Endodermal cell (in vitro differentiated cells): Measurements from ENCODE around the gene ANKRD34C. TPM values are rescaled to one million over a fixed set of nuclear protein-coding genes. Genes with fewer than 3 reads are reported as not detected.

ENCODE experiments used
- DNase-seq: peaks from one replicate; pipeline ENCODE4 v3.0.0-alpha.2; 2017
- H3K27ac ChIP-seq: 2 replicates; pipeline ENCODE4 v1.5.1; 2013; ENCODE audit warnings: mild to moderate bottlenecking, low read depth, low read length, moderate library complexity
- H3K27me3 ChIP-seq: 2 replicates; pipeline ENCODE4 v1.6.1; 2013; ENCODE audit warnings: mild to moderate bottlenecking, low read length, moderate library complexity; ENCODE audit not compliant: insufficient read depth, control insufficient read depth, poor library complexity, severe bottlenecking
- H3K36me3 ChIP-seq: 2 replicates; pipeline ENCODE4 v1.7.0; 2013; ENCODE audit warnings: mild to moderate bottlenecking, low read length, moderate library complexity; ENCODE audit not compliant: control insufficient read depth, insufficient read depth
- H3K4me1 ChIP-seq: one replicate; pipeline ENCODE4 v1.7.0; 2013; ENCODE audit warnings: low read length; ENCODE audit not compliant: control insufficient read depth, insufficient read depth
- H3K4me3 ChIP-seq: 2 replicates; pipeline ENCODE4 v1.5.1; 2013; ENCODE audit warnings: mild to moderate bottlenecking, low read length, moderate library complexity
- H3K9ac ChIP-seq: 2 replicates; pipeline ENCODE4 v1.6.1; 2013; ENCODE audit warnings: mild to moderate bottlenecking, low read length, moderate library complexity; ENCODE audit not compliant: poor library complexity, severe bottlenecking; ENCODE audit errors: extremely low read depth
- H3K9me3 ChIP-seq: 2 replicates; pipeline ENCODE4 v1.6.1; 2013; ENCODE audit warnings: mild to moderate bottlenecking, low read length, moderate library complexity; ENCODE audit not compliant: control insufficient read depth
- H3K27ac Mint-ChIP-seq: 2 replicates; pipeline ENCODE4 v1.8.0; 2020; ENCODE audit warnings: mixed read lengths
- H3K27me3 Mint-ChIP-seq: 2 replicates; pipeline ENCODE4 v1.8.0; 2021; ENCODE audit warnings: mild to moderate bottlenecking, mixed read lengths; ENCODE audit not compliant: insufficient read depth
- H3K36me3 Mint-ChIP-seq: 2 replicates; pipeline ENCODE4 v1.8.0; 2020; ENCODE audit warnings: low read depth, mixed read lengths
- H3K4me1 Mint-ChIP-seq: 2 replicates; pipeline ENCODE4 v1.8.0; 2020; ENCODE audit warnings: mixed read lengths
- H3K4me3 Mint-ChIP-seq: 2 replicates; pipeline ENCODE4 v1.8.0; 2020; ENCODE audit warnings: mild to moderate bottlenecking, moderate library complexity, mixed read lengths
- H3K9me3 Mint-ChIP-seq: 2 replicates; pipeline ENCODE4 v1.8.0; 2020; ENCODE audit warnings: mild to moderate bottlenecking, mixed read lengths
- CTCF ChIP-seq: fragments of 200-600 bp; sonication (generic); conservative IDR thresholded peaks from 2 replicates; pipeline ENCODE4 v1.5.0; 2021; ENCODE audit warnings: antibody characterized with exemption, mild to moderate bottlenecking
- WGBS, 2 experiments: methylation state at CpG; one replicate each; pipeline versions ENCODE4 v1.1.5 to v1.1.7; 2013; ENCODE audit warnings: missing lambda C conversion rate in 2 of 2, mixed read lengths in 1 of 2; ENCODE audit not compliant: insufficient coverage in 1 of 2, insufficient read length in 1 of 2; 5-methylcytosine and 5-hydroxymethylcytosine counted together
- total RNA-seq, 2 donors: library from RNA; stranded (reverse); fragmentation: NEBNext Ultra II Directional in 1 of 2; extraction: Animal tissue kit (Norgen Biotek cat#: 25700) in 1 of 2; gene quantifications; 2 replicates in 1 of 2; 3 replicates in 1 of 2; pipeline ENCODE4 v1.2.1, GENCODE V29; 2021

ANKRD34C gene
- total RNA-seq, 2 donors from 2014 or later, result not detected

- Histone ChIP-seq H3K36me3 (no peaks in the 10 kb centered on the region), H3K9me3 (no peaks in the 10 kb centered on the region), H3K27me3 (peaks cover 5% of the 10 kb centered on the region), H3K27ac (peak overlapping the region; percentile 34), H3K4me3 (no peak overlapping the region), H3K4me1 (no peaks in the 10 kb centered on the region), H3K9ac (no peak overlapping the region)
- no peak for TF ChIP-seq CTCF
- Mint-ChIP-seq H3K27ac (no peak overlapping the region), H3K9me3 (no peaks in the 10 kb centered on the region), H3K36me3 (no peaks in the 10 kb centered on the region), H3K27me3 (peaks cover 3% of the 10 kb centered on the region), H3K4me1 (no peaks in the 10 kb centered on the region), H3K4me3 (no peak overlapping the region)
- WGBS, 2 experiments, result 91 to 94% methylated on average over 9 to 10 of the region's 11 CpGs
- DNase-seq, result no peak
Measured at GRCh38 chr15:79243723-79244122, 38.8 kb upstream of the ANKRD34C start.

- H3K27ac ChIP-seq, result no peak overlapping the region
- Mint-ChIP-seq H3K36me3 (no peaks in the 10 kb centered on the region), H3K9me3 (no peaks in the 10 kb centered on the region), H3K4me3 (no peak overlapping the region), H3K27me3 (peaks cover 3% of the 10 kb centered on the region), H3K27ac (no peak overlapping the region), H3K4me1 (no peaks in the 10 kb centered on the region)
- H3K36me3 ChIP-seq, result no peaks in the 10 kb centered on the region
- H3K4me1 ChIP-seq, result no peaks in the 10 kb centered on the region
- H3K4me3 ChIP-seq, result no peak overlapping the region
- TF ChIP-seq CTCF, result no peak
- DNase-seq, result no peak
- 90 to 96% methylated on average over 3 to 5 of the region's 5 CpGs for WGBS, 2 experiments
- peaks cover 5% of the 10 kb centered on the region for H3K27me3 ChIP-seq
- no peak overlapping the region for H3K9ac ChIP-seq
- H3K9me3 ChIP-seq, result no peaks in the 10 kb centered on the region
Measured at GRCh38 chr15:79244876-79245275, 37.6 kb upstream of the ANKRD34C start.

GRCh38 chr15:79248183-79248582, 34.3 kb upstream of the ANKRD34C start:
- no peak overlapping the region for H3K4me3 ChIP-seq
- Mint-ChIP-seq H3K4me3 (no peak overlapping the region), H3K4me1 (no peaks in the 10 kb centered on the region), H3K9me3 (no peaks in the 10 kb centered on the region), H3K27me3 (peaks cover 3% of the 10 kb centered on the region), H3K27ac (no peak overlapping the region), H3K36me3 (no peaks in the 10 kb centered on the region)
- WGBS, 2 experiments, result 97% methylated on average over 2 of the region's 2 CpGs; no CpG with 5 or more reads in 1 of the 2 experiments
- H3K4me1 ChIP-seq, result no peaks in the 10 kb centered on the region
- H3K9me3 ChIP-seq, result no peaks in the 10 kb centered on the region
- H3K27ac ChIP-seq, result no peak overlapping the region
- H3K9ac ChIP-seq, result no peak overlapping the region
- H3K27me3 ChIP-seq, result peaks cover 5% of the 10 kb centered on the region
- no peak for TF ChIP-seq CTCF
- DNase-seq, result no peak
- no peaks in the 10 kb centered on the region for H3K36me3 ChIP-seq
